HG02763 (cell line): ENCODE data around the gene ACACA.
"Not testable (repeated sequence)": the region's sequence is repeated elsewhere in the genome, so short reads cannot be mapped to it uniquely, and the experiment has no call there.

Source experiments
- ATAC-seq: cut with Tn5 transposase; IDR thresholded peaks from one replicate; pipeline ENCODE4 v1.9.1; 2021; ENCODE audit warnings: mild to moderate bottlenecking, moderate library complexity; ENCODE audit not compliant: unreplicated experiment

Gene ACACA

DNA sequence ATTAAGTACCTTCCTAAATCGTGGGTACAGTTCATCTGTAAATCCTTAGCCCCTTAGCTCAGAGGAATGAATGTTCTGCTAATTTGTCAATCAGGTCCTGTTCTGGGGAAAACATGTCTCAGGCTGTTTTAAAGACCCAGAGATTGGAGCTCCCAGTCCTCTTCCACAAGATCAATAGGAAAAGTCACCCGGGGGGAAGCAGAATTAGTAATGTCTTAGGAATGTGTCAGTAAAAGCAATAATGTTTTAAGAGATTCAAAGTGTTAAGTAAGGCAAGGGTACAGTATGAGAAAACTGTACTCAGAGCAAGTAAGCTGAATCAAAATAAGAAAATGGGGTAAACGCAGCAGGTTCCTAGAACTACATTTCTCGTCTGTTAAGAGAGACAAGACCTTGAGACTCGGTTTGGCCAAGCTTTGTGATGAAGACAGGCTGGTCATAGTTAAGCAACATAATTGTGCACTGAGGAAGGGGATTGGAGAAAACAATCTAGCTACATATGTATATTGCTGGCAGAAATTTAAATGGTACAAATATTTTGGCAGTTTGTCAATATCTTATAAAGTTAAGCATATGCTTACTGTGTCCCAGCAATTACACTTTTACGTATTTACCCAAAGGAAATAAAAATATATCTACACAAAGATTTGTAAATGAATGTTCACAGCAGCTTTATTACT, 223.7 kb downstream of the ACACA start:
- ATAC-seq = no peak

DNA sequence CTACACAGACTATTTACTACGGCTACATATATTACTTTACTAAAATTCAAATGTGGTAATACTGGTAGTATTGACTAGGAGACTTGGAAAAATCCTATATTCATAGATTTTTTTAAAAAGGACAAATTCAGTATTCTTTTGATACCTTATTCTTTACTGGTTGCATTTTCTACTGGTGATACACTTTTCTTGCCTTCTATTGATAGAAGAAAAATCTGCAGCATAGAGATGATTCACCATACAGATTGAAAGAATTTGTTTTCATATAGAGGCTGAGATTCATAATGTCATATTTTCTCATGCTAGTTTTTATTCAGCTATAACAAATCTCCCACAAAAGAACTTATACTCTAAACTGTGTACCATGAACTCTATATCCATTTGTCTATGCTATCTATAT, 226.3 kb downstream of the ACACA start:
- no peak for ATAC-seq

DNA sequence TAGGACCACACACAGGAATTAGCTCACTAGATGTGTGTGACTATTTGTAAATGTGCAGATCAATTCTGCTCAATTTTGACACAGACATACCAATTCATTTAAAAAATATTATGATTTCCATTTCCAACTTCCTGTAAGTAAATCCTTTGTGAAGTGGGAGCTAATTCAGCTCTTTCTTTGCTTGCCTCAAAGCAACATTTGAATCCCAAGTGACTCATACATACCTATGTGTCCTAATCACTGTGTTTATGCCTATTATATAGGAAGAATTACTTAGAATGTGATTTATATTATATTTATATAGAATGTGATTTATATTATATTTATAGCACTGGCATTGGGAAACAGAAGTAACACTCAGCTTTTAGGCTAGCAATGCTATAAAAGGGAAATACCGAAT, 226.7 kb downstream of the ACACA start:
- no peak for ATAC-seq

DNA sequence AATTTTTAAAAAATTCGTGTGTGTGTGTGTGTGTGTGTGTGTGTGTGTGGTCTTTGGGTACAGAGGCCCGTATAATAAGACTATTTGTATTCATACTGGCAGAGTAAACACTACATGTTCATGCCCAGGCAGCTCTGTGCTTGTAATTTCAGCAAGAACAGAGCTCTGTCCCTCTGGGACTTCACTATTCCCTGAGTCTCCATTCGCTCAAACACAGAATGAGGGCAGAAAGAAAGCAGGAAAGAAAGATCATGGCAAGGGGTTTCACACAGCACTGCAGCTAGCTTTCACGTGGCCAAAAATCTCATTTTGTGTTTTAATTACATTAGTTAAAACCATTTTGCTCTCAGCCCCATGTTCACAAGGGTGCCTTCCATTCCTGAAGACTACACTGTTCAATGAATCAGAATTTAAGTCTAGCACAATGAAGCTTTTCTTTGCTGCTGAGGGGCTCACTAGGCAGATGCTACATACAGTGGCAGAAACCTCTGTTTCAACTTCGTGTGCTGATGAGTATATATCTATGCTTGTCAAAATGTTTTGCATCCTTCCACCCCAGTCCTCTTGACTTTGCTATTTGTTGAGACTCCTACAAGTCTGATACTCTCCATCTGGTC, 229.3 kb downstream of the ACACA start:
- no peak for ATAC-seq

DNA sequence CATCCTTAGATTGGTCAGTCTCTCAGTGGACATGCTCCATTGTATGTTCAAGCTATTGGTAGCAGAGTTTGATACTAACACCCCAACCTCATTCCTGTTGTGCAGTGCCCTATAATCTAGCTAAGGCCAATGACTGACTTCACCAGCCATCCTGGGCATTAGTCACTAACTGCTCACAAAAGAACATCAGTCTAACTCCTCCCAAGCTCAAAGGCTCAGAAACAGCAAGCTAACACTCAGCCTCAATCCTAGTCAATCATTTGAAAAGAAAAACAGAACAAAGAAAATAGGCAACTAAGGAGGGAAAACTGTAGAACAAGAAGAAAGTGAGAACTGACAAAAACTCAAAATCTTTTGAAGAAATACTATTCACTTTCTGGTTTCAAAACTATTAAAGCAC, 229.9 kb downstream of the ACACA start:
- ATAC-seq = no peak

DNA sequence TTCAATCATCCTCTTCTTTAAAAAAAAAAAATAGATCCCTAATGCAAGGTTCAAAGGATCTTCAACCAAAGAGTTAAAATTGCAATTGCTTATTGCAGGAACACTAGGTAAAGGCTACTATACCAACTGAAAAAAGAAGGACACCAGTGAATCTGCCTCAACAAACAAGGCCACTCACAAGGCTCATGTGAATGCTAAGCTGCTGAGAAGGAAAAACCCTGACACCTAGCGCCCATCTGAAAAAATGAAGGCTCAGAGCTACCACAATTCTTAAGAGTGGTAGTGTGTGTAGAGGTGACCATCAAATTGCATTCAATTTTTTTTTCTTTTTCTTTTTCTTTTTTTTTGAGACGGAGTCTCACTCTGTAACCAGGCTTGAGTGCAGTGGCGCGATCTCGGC, 232.4 kb downstream of the ACACA start:
- no peak for ATAC-seq

DNA sequence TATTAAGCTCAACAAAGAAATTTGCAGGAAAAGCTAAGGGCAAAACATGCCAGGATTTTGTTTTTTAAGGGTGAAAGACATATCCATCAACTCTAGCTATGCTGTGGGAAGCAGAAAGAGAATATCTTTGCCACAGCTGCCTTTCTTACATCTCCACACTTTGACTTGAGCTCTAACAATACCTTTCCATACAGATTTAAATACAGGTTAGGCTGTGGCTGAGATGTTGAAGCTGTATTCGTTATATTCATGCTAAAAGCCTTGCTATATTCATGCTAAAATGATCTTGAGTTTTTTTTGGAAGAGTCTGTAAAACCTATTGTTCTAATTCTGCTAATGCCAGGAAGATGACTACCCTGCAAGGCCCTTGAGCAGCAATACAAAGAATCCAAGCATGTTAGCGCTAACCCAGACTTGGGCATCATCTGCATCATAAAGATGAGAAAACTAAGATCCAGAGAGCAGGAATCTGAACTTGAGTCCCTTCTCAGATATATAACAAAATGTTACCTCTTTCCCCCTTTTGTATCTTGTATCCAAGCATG, 235.7 kb downstream of the ACACA start:
- ATAC-seq = no peak

DNA sequence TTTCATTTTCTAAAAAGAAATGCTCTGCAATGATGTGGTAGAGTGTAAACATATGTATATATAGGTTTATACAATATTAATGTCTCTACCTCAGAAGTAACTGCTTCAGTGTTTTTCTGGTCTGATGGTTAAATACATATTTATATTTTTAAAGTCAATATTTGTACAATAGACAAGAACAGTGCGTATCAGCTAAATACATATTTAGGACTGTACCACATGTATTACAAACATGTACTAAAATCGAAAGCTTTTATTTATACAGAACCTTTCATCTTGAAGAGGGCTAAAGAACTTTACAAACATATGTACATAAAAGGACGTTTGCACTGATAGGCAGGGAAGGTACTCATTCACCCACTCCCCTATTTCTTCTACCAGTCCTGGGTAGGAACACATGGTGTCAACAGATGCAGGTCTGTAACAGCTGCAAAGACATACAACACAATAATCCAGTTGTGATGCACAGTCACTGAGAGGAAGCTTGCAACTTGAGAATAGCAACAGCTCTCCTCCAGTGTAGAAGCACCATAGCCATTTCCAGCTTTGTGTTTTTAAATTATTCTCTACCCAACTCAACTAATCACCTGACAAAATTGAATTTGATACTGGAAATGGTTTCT, 237.8 kb downstream of the ACACA start:
- no peak for ATAC-seq

DNA sequence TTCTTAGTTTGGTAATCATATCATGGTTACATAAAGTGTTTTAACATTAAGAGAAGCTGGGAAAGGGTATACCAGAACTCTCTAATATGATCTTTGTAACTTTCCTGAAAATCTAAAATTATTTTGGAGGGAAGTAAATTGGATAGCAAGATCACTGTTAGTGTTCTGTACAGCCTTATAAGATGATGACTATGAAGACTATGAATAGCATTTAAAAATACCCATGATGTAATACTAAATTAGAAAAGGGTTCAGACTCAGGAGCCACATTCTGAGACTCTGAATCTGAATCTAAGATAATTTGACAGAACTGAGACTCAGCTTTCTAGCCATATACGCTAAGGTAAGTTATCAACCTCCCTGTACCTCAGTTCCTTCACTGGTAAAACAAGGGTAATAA, 238.9 kb downstream of the ACACA start:
- no peak for ATAC-seq

DNA sequence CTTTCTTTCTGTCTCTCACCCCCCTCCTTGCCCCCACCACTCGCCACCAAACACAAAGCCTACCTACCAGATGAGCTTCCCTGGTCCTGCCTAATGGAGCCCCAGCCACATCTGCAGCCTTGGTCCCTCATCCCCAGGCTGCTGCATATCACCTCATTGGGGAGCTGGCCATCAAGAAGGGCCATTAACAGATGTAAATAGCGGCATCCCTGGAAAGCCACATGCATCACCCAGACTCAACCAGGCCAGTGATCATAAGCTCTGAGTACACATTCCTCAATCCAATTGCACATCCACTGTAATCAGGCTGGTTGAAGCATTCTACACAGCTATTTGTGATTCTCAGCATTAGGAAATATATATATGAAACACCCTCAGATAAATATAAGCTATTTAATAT, 242.6 kb downstream of the ACACA start:
- ATAC-seq = no peak

DNA sequence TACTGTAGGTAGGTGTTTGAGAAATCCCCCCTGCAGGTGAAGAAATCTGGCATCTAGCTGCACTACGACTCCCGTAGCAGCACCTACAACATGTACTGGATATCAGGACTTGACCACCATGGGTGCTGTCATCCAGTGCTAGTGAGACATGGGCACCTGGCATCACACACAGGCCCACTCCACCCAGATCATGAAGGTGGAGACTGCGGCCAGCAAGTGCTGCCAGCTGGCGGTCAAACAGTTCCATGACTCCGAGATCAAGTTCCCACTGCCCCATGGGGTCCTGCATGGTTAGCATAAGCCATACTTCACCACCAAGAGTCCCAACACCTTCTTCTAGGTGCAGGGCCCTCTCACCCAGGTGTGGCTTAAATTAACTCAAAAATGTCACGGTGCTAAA, 243.8 kb downstream of the ACACA start:
- ATAC-seq = no peak

DNA sequence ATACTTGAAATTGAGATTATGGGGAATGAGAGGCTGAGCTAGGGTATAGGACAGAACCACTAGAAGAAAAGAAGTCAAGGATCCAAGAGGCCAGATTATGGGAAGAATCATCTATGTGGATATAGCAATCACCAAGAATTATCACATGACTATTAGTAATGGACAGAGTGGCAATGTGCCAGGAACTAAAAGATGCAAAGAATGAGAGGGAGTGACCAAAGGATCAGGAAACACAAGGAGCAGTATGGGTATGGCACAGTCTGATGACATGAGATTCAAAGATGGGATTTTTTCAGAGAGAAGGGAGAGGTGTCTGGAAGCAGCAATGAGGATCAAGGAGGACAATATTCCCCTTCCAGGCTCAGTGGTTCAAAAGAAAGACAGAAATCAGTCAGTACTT, 245.7 kb downstream of the ACACA start:
- no peak for ATAC-seq

DNA sequence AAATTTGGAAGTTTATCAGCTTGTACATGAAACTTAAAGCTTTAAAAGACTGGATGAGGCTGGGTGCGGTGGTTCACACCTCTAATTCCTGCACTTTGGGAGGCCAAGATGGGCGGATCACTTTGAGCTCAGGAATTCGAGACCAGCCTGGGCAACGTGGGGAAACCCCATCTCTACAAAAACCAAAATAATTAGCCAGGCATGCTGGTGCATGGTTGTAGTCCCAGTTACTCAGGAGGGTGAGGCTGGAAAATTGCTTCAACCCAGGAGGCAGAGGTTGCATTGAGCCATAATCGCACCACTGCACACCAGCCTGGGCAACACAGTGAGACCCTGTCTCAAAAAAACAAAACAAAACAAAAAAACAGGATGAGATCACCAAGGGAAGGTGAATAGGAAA, 248.3 kb downstream of the ACACA start:
- no peak for ATAC-seq

DNA sequence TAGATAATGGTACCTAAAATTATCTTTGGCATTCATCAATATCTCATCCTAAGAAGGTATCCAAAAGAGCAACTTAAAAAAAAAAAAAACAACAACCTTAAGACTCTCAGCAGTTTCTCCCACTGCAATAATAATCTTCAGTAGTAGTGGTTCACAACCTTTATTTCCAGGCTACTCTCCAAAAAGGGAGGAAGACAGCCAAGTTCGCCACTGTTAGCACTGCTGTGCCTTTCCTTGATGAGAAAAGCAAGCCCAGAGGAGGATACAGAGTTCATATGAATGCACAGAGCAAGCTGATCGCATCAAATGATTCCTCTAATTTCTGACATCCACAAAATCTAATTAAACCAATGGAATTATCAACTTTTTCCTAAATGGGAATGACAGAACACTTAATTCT, 258.5 kb downstream of the ACACA start:
- ATAC-seq = no peak

DNA sequence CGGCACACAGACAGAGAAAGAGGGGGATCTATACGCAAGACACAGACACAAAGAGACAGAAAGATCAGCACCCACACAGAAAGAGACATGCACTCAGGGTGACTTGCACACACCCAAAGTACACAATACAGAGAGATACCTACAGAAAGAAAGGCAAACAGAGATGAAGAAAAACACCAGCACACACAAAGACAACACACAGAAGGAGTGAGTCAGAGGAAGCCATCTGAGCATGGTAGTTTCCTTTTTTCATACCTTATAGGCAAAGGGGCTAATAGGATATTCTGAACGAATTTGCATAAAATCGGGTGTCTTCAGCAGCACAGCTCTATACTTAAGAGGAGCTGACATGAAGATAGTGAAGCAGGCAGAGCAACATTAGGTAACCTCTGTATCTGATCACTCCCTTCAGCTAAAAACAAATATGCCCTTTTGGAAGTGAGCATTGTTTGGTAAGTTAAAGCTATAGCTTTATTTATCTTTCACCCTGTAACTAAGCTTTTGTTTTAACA, 259.3 kb downstream of the ACACA start:
- ATAC-seq = peak; percentile 60

DNA sequence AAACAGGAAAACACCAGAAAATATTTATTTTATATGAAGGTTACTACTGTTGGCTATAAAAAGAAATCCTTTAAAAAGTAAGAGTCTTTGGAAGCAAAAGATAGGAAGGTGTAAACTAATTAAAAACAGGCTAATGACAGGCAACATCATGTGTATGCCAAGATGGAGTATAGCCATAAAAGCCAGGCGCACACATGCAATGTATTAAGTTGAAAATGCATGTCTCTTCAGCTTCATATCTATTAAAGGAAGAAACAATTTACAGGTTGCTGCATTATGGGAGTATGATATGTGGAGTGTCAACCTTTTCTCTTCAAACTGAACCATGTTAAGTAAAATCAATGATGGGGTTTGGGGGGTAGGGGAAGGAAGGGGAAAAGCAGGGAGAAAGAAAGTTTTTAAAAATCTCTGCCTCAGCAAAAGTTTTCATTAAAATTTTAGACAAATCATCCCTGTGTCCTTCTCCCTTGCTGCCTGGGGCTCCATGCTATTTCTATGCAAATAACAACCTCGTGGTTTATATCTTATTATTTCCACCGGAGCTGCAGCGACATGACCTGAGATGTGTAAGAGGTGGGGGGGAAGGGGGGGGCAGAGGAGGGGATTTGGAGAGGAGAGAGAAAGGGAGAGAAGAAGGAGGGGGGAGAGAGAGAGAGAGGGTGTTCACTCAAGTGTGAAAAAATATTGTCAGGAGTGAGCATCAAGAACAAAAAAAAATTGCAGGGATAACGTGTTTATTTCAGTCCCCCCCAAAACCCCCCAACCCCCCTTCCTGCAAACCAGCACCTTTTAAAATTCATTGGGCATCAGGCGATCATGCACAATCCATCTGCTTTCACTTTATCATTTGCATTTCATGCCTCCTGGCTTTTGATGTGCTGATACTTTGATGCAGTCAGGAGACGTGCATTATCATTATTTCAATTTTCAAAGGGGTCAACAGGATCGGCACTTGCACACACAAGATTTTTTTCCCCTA, 260.3 kb downstream of the ACACA start:
- no peak for ATAC-seq

DNA sequence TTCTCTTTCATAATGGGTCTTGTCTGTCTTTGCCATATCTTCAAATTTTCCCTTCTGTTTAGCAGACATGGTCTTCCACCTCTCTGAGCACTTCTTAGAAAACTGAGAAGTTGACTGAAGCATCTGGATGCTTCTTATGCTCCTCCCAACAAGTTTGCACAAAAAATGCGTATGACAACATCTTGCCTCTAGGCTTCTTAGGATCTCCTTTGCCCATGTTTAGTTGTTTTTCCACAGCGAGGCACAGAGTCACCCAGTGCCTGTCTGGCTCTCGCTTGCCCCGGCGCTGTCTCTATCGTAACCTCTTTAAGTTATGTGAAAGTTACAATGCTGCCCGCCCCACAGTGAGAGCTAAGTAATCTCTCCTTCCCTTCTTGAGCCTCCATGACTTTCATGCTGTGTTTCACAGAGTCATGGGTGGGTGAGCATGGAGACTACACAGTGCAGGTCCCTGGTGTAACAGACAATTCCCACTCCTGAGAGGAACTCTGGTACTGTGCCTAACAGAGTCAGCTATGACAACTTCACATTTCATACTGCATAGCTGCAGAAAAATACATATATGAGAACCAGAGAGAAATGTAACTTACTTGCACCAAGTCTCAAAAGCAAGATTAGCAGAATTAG, 262.4 kb downstream of the ACACA start:
- ATAC-seq = no peak

DNA sequence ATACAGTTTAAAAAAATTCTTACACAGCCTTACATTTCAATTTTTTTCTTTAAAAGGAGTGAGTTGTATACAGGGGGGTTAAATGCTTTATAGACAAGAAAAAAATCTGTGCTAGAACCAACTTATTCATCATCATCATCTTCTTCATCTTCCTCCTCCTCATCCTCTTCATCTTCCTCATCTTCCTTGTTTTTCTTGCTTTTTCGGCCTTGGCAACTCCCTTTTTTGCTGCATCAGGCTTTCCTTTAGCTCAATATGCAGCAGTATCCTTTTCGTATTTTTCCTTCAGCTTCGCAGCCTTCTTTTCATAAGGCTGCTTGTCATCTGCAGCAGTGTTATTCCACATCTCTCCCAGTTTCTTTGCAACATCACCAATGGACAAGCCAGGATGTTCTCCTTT, 263.1 kb downstream of the ACACA start:
- not testable (repeated sequence) for ATAC-seq

DNA sequence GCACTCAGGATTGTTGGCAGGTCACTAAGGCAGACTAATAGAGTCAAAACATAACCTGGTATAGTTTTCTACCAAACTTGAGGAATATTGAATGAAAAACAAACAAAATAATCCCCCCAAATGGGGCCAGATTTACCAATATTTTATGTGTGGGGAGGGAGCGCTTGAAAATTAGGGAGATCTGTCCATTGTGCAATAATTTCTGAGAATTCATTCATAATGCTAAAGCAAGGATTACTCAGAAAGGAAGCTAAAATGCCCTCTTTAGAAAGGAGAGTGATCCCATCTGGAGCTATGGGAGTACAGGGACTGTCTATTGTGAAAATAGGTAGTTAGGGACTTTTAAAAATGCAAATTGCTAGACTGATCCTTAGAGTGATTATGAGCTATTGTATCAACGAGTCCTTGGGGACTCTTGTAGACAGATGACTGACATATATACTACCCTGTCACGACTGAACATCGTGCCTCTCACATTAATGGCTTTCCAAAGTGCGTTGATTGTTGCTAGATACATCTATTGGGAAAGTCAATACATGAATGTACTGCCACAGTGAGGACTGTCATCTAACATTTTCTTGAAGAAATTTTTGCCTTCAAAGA, 264.2 kb downstream of the ACACA start:
- no peak for ATAC-seq

DNA sequence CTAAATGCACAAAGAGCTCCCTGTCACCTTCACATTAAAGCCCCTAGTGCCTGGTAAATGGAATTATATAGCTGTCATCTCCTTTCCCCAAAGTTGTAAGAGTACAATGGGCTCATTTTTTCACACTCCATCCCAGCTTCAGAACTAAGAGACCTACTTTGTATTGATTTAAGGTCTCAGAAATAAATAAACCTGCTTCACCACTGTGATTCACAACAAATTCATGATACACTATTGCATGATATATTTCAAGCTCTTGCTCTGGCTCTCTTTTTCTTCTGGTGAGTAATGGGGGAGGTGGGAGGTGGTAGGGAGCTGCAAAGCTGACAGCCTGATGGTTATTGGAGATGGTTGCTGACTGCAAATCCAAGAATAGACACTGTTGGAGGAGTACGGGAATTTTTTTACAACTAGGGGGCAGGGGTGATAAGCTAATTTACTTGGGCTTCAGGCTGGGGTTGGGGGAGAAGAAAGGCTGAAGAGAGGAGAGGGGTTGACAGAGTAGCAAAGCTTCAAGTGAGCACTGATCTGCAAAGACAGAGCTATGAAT, 268.0 kb downstream of the ACACA start:
- no peak for ATAC-seq
